SJSA1 (cell line): ENCODE results near the gene NCF4. TPM values are rescaled to one million over a fixed set of nuclear protein-coding genes. Genes with fewer than 3 reads are reported as not detected.

ENCODE experiments used
- DNase-seq, 2 experiments: peaks; one replicate each; pipeline ENCODE4 v3.0.0-alpha.2; 2015 to 2020; ENCODE audit warnings: low spot score in 2 of 2, low read depth in 1 of 2
- H3K27ac ChIP-seq: fragments of 250-450 bp; sonication (Bioruptor Pico); 2 replicates; pipeline ENCODE4 v1.5.1; 2020; ENCODE audit warnings: mild to moderate bottlenecking, moderate library complexity
- H3K27me3 ChIP-seq: fragments of 250-450 bp; sonication (Bioruptor Pico); replicated peaks from 2 replicates; pipeline ENCODE4 v1.5.1; 2020; ENCODE audit warnings: mild to moderate bottlenecking, moderate library complexity
- H3K36me3 ChIP-seq: fragments of 250-450 bp; sonication (Bioruptor Pico); 2 replicates; pipeline ENCODE4 v1.5.1; 2020; ENCODE audit warnings: mild to moderate bottlenecking
- H3K4me1 ChIP-seq: fragments of 250-450 bp; sonication (Bioruptor Pico); replicated peaks from 2 replicates; pipeline ENCODE4 v1.6.1; 2021; ENCODE audit warnings: mild to moderate bottlenecking
- H3K4me3 ChIP-seq: fragments of 250-450 bp; sonication (Bioruptor Pico); 2 replicates; pipeline ENCODE4 v1.5.1; 2020; ENCODE audit warnings: mild to moderate bottlenecking
- H3K9me3 ChIP-seq: fragments of 250-450 bp; sonication (Bioruptor Pico); replicated peaks from 2 replicates; pipeline ENCODE4 v1.5.1; 2020; ENCODE audit warnings: mild to moderate bottlenecking
- total RNA-seq: library from RNA; depleted of rRNA; stranded (reverse); fragments of >200 nt; shearing (Covaris generic); gene quantifications from 2 replicates; pipeline ENCODE4 v1.2.3, GENCODE V29; 2014

The NCF4 gene
- total RNA-seq, 1 experiment from 2014 or later = not detected

DNA sequence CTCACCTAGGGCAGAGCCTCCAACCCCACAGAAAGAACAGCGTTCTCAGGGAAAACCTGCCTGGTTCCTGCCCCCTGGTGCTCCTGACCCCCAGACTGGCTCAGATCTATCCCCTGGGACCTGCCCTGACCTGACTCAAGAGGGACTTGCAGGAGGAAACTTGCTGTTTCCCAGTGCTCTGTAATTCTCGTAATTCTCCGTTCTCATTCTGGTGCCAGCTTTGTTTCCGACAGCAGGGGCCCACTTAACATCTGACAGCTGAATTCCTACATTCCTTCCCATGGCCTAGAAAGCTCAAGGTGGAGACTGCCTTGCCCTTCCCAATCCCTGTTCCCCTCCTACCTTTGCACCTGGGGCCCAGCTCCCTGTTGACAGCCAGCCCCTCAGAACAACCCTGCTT lies 40.1 kb downstream of the NCF4 start:
- H3K4me1 ChIP-seq = no peaks in the 10 kb centered on the region
- H3K4me3 ChIP-seq = no peak overlapping the region
- no peaks in the 10 kb centered on the region for H3K36me3 ChIP-seq
- H3K9me3 ChIP-seq = peaks cover 9% of the 10 kb centered on the region; the same call in 1 of the 2 replicates
- H3K27ac ChIP-seq = no peak overlapping the region
- DNase-seq = no peak
- no peaks in the 10 kb centered on the region; the same call in 1 of the 2 replicates for H3K27me3 ChIP-seq

DNA sequence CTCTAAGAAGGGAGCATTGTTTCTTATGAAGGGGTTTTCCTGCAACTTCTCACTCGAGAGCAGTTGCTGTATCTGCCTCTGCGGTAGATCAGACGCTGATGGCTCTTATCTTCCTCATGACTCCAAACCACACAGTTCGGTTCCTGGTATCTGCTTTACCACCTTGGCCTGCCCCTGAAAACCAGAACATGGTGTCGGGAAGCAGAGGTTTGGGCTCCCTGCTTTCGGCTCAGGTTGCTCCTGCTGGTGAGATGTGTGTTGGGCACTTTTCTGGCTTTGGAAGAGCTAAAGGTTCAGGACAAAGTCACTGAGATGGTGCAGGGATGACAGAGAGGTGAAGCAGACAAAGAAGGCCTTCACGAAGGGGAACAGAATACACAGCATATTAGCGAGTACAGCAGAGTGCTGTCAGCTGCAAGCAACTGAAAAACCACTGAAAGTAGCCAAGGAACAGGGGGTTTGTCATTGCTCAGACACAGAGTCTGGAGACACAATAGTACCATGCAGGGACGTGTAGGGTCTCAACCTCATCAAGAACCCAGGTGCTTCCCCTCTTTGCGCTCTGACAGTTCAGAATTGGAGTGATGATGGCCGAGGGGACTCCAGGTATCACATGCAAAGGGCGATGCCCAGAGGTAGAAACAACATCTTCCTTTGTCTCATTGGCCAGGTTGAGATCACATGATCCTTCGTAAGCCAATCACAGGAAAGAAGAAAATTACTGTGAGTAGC lies 40.8 kb downstream of the NCF4 start:
- no peak overlapping the region for H3K4me3 ChIP-seq
- no peaks in the 10 kb centered on the region for H3K36me3 ChIP-seq
- H3K9me3 ChIP-seq = peaks cover 9% of the 10 kb centered on the region; the same call in 1 of the 2 replicates
- H3K27ac ChIP-seq = no peak overlapping the region
- no peak for DNase-seq
- no peaks in the 10 kb centered on the region for H3K4me1 ChIP-seq
- no peaks in the 10 kb centered on the region; the same call in 1 of the 2 replicates for H3K27me3 ChIP-seq

- H3K36me3 ChIP-seq = no peaks in the 10 kb centered on the region
- no peak for DNase-seq
- H3K27ac ChIP-seq = no peak overlapping the region
- no peaks in the 10 kb centered on the region for H3K4me1 ChIP-seq
- H3K4me3 ChIP-seq = no peak overlapping the region
- peaks cover 9% of the 10 kb centered on the region; the same call in 1 of the 2 replicates for H3K9me3 ChIP-seq
- H3K27me3 ChIP-seq = no peaks in the 10 kb centered on the region; the same call in 1 of the 2 replicates
Measured at GRCh38 chr22:36902143-36902926, 41.5 kb downstream of the NCF4 start.

- no peak overlapping the region for H3K4me3 ChIP-seq
- no peak for DNase-seq
- peaks cover 9% of the 10 kb centered on the region; the same call in 1 of the 2 replicates for H3K9me3 ChIP-seq
- H3K4me1 ChIP-seq = no peaks in the 10 kb centered on the region
- no peak overlapping the region for H3K27ac ChIP-seq
- no peaks in the 10 kb centered on the region for H3K36me3 ChIP-seq
- H3K27me3 ChIP-seq = no peaks in the 10 kb centered on the region
Measured at GRCh38 chr22:36904260-36904880, 43.6 kb downstream of the NCF4 start.

DNA sequence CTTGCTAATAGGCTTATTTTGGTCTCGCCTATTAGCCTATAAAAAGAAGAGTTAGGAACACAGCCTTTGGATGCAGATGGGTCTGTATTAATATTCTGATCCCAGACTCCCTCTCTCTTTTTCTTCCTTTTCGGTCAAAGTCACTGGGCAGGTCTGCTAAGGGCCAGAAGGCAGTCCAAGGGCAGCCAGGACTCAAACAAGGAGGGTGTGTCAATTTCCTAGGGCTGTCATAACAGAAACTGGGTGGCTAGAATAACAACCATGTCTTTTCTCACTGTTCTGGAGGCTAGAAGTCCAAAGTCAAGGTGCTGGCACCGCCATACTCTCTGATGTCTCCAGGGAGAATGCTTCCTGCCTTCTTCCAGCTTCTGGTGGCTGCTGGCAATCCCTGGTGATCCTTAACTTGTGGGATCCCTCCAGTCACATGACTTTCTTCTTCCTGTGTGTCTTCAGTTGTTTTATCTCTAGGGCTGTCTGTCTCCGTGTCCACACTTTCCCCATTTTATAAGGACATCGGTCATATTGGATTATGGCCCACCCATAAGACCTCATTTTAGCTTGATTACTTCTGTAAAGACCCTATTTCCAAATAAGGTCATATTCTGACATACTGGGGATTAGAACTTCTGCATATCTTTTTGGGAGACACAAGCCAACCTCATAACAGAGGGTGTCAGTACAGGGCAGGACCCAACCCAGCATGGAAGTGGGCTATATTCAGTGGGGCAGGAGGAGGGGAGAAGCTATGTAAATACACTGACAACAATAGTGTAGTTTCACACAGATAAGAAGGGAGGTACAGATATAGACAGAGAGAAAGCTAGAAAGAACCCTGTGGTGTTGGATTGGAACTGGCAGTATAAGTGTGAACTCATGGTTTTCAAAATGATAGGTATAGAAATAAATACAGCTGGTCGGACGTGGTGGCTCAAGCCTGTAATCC lies 46.7 kb downstream of the NCF4 start:
- no peaks in the 10 kb centered on the region for H3K36me3 ChIP-seq
- H3K27ac ChIP-seq = no peak overlapping the region
- no peak overlapping the region for H3K4me3 ChIP-seq
- DNase-seq = no peak
- H3K27me3 ChIP-seq = 0 out of 2 replicates have a peak, but pooled peaks cover 10% of the 10 kb centered on the region
- H3K4me1 ChIP-seq = peaks cover 22% of the 10 kb centered on the region
- no peaks in the 10 kb centered on the region for H3K9me3 ChIP-seq

DNA sequence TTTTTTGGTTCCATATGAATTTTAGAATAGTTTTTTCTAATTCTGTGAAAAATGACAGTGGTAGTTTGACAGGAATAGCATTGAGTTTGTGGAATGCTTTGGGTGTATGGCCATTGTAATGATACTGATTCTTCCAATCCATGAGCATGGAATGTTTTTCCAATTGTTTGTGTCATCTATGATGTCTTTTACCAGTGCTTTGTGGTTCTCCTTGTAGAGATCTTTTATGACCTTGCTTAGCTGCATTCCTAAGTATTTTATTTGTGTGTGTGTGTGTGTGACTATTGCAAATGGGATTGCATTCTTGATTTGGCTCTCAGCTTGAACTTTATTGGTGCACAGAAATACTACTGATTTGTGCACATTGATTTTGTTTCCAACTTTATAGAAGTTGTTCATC lies 49.7 kb downstream of the NCF4 start:
- no peak overlapping the region for H3K4me3 ChIP-seq
- peaks cover 28% of the 10 kb centered on the region for H3K4me1 ChIP-seq
- no peaks in the 10 kb centered on the region for H3K9me3 ChIP-seq
- H3K27me3 ChIP-seq = peaks cover 11% of the 10 kb centered on the region
- H3K27ac ChIP-seq = no peak overlapping the region
- DNase-seq = no peak
- H3K36me3 ChIP-seq = no peaks in the 10 kb centered on the region

DNA sequence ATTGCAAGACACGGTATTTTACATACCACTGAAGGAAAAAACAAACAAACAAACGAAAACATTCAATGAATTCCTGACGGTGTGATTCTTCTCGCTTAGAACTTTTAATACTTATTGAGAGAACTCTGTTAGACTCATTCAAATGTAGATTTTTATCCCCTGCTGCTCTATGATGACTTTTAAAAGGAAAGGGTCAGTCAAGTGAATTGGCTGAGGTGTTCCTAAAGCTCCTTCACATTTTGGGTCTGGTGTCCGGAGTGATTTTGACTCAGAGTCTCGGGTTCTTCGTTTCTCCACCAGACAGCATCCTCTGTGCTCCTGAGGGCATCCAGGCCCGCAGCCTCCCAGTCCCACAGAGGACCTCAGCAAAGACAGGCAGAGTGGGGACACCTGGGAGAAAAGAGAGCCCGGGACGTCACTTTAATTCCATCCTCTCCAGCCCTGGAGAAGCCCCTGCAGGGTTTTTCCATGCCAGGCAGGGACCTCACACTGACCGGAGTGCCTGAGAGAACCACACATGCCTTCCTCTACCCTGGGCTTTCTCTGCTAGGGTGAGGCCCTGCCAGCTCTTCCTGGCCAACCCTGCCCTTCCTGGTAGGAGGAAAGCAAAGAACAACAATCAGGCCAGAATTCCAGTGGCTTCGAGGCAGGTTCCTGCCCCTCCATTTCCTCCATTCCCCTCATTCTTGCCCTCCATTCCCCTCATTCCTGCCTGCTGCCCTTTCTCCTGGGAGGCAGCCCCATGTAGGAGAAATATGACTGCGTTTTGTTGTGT lies 51.3 kb downstream of the NCF4 start:
- H3K9me3 ChIP-seq = no peaks in the 10 kb centered on the region
- peak in 1 of 2 experiments; percentile 48 for DNase-seq
- H3K36me3 ChIP-seq = no peaks in the 10 kb centered on the region
- H3K27me3 ChIP-seq = peaks cover 14% of the 10 kb centered on the region
- H3K27ac ChIP-seq = no peak overlapping the region
- H3K4me1 ChIP-seq = peaks cover 28% of the 10 kb centered on the region
- no peak overlapping the region for H3K4me3 ChIP-seq

GRCh38 chr22:36912694-36913426 lies 52.1 kb downstream of the NCF4 start:
- no peak overlapping the region for H3K4me3 ChIP-seq
- H3K27ac ChIP-seq = no peak overlapping the region
- H3K36me3 ChIP-seq = no peaks in the 10 kb centered on the region
- no peaks in the 10 kb centered on the region for H3K9me3 ChIP-seq
- peaks cover 18% of the 10 kb centered on the region for H3K27me3 ChIP-seq
- no peak for DNase-seq
- peaks cover 28% of the 10 kb centered on the region for H3K4me1 ChIP-seq

DNA sequence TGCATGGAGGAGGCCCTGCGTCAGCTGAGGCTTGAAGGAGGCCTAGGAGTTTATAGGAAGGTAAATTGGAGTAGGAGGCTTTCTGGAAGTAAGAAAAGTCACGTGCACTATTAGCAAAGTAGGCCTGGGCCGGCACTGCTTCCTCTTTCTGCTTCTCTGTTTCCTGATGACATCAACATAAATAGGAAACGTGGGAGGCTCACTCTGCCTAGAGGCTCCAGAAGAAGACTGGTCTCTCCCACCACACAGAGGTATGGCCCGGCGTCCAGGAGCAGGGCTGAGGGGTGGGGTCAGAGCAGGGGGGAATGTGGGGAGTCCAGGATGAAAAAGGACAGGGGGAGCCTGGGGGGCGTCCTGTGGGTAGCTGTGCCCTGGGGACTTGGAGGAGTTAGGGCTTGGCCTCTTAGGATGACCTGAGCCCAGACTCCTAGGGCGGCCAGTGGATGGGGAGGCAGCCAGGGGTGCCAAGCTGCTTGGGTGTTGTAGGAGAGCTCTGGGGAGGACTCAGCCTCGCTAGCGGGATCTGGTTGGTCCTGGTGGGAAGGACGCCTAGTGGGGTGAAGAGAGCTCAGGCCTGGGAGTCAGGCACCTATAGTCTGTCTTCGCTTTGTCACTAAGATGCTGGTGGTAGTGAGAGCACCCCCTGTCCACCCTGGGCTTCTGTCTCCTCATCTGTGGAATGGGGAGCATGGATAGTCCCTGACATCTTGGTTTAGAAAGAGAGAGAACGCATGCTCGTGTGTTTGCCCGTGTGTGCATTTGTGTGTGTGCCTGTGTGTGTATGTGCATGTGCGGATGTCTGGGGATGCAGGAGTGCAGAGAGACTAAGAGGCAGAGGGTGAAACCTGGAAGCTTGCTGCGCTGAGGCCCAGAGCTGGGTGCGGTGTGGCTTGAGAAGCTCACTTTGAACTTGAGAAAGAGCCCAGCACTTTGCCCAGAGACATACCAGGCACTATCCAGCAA lies 52.9 kb downstream of the NCF4 start, which contains the start of gene CSF2RB:
TSS of gene CSF2RB (plus strand) at position 202 of the 963 bp plus-strand sequence. CDS start 8,580 bp downstream, outside the sequence.
- H3K4me1 ChIP-seq = peaks cover 28% of the 10 kb centered on the region
- no peak within 1 kb of the TSS for H3K27ac ChIP-seq
- DNase-seq = no peak
- H3K36me3 ChIP-seq = no peaks in the 10 kb centered on the region
- no peaks in the 10 kb centered on the region for H3K9me3 ChIP-seq
- peaks cover 23% of the 10 kb centered on the region for H3K27me3 ChIP-seq
- no peak within 1 kb of the TSS for H3K4me3 ChIP-seq

DNA sequence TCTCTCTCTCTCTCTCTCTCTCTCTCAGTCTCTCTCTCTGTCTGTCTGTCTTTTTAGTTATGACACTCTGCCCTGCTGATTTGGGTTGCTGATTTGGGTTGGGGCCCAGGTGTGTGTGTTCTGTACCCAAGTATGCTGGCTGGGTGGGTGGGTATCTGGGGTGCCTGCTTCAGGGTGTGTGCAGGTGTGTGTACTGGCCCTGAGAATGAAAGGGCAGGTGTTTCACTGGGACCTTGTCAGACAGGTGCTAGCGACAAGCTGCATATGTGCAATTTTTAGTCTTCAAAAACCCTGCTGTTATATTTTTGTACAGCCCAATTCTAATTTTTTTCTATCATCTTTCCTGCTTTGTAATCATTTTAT lies 53.6 kb downstream of the NCF4 start:
- DNase-seq = no peak
- no peaks in the 10 kb centered on the region for H3K36me3 ChIP-seq

GRCh38 chr22:36916034-36916433 lies 55.2 kb downstream of the NCF4 start:
- H3K36me3 ChIP-seq = no peaks in the 10 kb centered on the region
- no peaks in the 10 kb centered on the region for H3K9me3 ChIP-seq
- H3K4me1 ChIP-seq = peaks cover 17% of the 10 kb centered on the region
- H3K27ac ChIP-seq = no peak overlapping the region
- DNase-seq = no peak
- H3K27me3 ChIP-seq = peaks cover 21% of the 10 kb centered on the region
- H3K4me3 ChIP-seq = no peak overlapping the region

More for the DNA sequence above, 53.6 kb downstream of the NCF4 start:
- H3K4me3 ChIP-seq = no peak overlapping the region
- no peaks in the 10 kb centered on the region for H3K9me3 ChIP-seq
- H3K4me1 ChIP-seq = peaks cover 28% of the 10 kb centered on the region
- peaks cover 27% of the 10 kb centered on the region for H3K27me3 ChIP-seq
- no peak overlapping the region for H3K27ac ChIP-seq
